Tongue (tissue), 2 donors: ENCODE data around the gene ACSL1. TPM values are rescaled to one million over a fixed set of nuclear protein-coding genes. Genes with fewer than 3 reads are reported as not detected.

Experiments
- DNase-seq: peaks from one replicate; pipeline ENCODE4 v3.0.0-alpha.2; 2015
- total RNA-seq: library from RNA; depleted of rRNA; stranded (reverse); fragments of >200 nt; gene quantifications from one replicate; pipeline ENCODE4 v1.2.3, GENCODE V29; 2014

ACSL1 gene
- total RNA-seq, 1 donor from 2014 or later = 78.9 TPM

DNA sequence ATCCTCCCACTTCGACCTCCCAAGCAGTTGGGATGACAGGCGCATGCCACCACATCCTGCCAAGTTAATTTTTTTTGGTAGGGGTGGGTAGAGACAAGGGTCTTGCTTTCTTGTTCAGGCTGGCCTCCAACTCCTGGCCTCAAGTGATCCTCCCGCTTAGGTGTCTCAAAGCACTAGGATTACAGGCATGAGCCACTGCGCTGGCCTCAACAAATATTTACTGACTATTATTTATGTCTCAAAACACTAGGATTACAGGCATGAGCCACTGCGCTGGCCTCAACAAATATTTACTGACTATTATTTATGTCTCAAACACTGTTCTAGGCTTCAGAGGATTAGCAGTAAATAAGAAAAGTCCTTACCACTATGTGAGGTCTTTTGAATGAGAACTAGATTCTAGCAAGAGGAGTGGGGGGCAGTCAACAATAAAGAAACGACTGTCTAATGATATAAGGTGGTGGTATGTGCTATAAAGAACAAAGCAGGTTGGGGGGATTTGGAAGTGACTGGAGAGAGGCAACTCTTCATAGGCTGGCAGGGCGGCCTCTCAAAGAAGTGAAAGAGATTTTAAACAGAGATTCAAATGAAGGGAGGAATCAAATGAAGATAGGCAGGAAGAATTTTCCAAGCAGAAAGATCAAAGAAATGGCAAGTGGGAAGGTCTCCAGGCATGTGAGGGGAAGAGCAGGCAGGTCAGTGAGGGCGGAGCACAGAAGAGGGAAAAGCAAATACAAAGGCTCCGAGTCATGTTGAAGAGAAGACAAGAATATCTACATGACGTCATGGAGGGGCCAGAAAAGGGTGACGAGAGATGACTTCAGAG is 12.7 kb upstream of the ACSL1 start:
- DNase-seq = peak; percentile 14

DNA sequence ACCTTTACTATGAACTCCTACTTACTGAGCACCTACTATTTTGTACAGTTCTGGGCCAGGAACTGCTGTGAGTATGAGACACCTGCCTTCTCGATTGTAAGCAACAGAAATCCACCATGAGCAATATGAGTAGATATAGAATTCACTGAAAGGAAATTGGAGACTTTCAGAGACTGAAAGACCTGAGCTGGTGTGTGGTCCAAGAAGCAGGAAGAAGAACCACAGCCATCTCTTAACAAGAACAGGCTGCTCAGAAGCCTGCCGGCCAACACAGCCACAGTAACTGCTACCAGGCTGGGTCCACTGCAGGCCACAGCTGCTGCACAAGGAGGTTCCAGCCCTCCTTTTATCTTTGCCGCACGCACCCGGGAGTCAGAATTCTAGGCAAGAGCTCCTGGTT is 10.8 kb upstream of the ACSL1 start:
- no peak for DNase-seq

DNA sequence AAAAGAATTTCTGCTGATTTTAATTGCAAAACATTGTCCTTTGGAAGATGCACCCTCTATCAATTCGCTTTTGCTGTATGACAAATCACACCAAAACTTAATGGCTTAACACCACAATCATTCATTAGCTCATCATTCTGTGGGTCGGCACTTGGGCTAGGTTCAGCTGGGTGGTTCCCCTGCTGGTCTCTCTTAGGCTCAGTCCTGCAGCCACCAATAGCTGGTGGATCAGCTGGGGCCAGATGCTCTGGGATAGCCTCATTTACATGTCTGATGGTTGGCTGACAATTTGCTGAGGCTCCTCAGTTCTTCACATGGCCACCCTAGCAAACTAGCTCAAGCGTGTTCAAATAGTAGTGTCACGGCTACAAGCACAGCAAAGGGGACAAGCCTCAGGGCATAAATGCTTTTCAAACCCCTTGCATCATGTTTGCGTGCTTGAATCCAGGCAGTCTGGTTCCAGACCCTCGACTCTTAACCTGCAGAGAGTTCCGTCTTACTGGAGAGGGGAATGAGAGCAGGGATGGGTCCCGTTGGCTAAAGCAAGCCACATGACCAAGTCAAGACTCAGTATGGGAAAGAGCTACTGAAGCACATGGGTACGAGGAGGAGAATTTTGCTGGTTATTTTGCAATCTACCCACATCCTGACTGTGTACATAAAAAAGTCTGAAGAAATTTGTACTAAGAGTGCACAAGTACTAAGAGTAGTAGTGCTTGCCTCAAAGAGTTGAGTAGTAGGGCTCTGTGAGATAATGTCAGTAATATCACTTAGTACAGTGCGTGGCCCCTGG is 7.5 kb upstream of the ACSL1 start:
- no peak for DNase-seq

DNA sequence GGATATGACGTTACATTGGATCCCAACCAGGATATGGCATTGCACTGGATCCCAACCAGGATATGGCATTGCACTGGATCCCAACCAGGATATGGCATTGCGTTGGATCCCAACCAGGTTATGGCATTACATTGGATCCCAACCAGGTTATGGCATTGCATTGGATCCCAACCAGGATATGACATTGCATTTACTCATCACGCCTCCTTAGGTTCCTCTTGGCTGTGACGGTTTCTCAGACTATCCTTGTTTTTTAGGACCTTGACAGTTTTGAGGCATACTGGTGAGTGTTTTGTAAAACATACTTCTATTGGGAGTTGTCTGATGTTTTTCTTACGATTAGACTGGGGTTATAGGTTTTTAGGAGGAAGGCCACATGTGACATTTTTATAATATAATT is 5.4 kb upstream of the ACSL1 start:
- no peak for DNase-seq

DNA sequence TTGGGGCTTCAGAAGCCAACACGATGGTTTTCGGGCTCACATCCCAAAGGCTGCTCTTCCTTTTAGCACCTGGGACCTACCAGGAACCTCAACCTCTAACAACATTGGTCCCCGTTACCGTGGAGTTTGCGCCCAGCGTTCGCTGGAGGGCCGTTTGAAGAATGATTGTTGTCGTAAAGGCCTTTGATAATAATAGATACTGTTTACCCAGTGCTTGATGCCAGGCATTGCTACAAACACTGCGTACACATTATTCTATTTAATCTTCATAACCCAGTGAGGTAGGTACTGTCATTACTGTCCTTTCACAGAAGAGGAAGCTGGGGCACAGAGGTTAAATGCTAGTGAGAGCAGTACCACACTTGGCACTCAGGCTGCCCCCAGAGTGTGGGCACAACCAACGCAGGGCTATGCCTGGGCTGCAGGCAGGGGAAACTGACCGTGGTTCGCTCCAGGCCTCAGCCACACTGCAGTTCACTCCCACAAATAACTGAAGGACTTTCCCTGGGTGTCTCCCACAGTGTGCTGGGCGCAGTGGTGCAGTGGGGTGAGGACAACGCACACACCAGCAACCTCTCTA is 1.0 kb upstream of the ACSL1 start:
- no peak for DNase-seq

DNA sequence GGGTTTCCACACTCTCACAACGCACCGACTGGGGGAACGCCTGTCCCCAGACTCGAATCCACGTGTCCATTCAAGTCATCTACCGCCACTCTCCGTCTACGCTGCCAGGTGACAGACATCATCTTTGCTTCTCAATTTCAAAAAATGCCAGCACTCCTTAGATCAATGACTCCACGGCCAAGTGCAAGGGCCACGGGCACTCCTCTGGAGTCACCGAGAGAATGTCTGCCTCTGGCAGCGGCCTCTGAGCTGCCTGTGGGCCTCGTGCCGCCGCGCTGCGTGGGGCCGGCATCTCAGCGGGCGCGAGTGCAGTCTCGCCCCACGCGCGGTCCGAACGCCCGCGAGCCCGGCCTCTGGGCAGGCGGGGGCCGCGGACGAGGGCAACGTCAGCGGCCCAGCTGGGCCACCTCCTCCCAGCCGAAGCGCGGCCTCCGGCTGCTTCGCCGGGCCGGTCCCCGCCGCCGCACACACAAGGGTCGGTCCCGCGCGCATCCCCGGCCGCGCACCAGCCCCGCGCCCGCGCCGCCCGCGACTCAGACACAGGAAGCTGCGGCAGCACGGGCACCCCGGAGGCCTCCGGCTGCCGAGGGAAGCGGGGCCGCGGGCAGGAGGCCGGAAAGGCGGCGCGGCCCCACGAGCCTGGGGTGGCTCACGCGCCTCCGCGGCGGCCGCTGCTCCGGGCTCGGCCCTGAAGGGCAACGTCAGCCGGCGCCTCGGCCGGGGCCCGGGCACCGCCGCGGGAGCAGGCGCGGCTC is 450 bp downstream of the ACSL1 start:
- DNase-seq = peak; percentile 44

DNA sequence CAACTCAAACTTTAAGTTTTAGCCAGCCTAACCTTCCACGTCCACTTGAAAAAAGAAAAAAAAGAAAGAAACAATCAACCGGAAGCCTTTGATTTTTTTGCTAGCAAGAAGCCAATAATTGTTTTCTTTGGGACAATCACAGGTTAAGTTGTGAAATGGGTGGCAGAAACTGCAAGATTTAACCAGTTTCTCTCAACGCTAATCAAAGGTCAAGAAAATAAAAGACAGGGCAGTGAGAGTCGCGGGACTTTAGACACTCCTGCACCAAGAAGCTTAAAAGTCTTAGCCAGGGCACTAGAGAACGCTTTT is 1.0 kb downstream of the ACSL1 start:
- DNase-seq = no peak

DNA sequence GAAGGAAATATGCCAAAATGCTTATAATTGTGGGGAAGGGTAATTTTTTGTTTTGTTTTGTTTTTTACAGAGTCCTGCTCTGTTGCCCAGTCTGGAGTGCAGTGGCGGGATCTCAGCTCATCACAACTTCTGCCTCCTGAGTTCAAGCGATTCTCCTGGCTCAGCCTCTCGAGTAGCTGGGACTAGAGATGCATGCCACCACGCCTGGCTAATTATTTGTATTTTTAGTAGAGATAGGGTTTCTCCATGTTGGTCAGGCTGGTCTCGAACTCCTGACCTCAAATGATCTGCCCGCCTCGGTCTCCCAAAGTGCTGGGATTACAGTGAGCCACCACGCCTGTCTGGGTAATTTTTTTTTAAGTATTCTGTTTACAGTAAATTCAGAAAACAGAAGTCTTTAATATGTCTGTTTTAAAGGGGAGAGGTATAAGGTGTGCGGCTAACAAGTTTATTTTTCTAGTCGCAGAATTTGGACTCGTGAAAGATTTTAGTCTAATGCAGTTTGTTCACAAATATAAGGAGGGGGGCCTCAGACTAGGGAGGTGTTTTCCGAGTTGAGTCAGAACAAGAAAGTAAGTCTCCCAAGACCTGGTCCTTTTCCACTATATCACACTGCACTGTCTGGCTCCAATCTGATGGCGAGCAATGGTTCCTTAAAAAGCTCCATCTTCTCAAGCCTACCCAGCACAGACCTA is 1.5 kb downstream of the ACSL1 start:
- DNase-seq = no peak

DNA sequence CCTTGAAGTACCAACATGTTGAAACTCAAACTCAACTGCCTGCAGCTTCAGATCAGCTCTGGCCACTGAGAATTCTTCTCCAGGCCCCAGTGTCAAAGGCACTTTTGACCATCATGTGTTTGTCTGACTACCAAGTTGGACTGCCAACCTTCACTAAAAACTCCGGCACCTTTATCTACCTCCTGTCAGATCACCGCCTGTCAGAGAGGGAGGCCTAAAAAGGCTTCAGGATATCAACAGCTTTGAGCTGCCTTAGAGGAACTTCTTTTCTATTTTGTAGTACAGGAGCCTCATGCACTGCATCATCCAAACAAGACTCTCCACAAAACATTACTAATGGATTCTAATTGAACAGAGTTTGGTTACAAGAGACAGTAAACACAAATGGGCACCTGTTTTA is 2.8 kb downstream of the ACSL1 start:
- DNase-seq = no peak

DNA sequence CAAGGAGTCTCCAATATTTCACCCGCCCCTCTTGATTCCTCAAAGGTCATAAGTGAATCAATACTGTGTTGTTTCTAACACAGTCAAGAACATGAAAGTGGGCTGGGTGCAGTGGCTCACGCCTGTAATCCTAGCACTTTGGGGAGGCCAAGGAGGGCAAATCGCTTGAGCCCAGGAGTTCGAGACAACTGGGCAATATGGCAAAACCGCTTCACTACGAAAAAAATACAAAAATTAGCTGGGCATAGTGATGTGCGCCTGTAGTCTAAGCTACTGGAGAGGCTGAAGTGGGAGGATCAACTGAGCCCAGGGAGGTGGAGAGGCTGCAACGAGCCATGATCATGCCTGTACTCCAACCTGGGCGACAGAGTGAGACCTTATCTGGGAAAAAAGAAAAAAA is 3.4 kb downstream of the ACSL1 start:
- no peak for DNase-seq

DNA sequence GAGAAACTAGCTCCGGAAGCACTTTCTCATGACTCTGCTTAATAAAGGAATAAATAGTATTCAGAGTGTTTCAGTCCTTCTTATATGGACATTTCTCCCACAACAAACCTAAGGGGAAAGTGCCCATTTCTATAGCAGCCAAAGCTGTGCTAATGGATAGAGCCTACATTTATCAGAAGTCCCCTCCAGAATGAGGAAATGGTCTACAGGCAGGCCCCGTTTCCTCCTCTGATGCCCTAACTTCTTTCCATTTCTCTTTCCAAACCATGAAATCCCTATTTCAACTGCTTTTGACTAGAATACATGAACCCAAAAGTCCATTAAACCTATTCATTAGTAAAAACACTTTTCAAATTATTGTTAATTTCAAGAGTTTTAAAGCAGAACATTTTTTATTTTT is 4.5 kb downstream of the ACSL1 start:
- no peak for DNase-seq

DNA sequence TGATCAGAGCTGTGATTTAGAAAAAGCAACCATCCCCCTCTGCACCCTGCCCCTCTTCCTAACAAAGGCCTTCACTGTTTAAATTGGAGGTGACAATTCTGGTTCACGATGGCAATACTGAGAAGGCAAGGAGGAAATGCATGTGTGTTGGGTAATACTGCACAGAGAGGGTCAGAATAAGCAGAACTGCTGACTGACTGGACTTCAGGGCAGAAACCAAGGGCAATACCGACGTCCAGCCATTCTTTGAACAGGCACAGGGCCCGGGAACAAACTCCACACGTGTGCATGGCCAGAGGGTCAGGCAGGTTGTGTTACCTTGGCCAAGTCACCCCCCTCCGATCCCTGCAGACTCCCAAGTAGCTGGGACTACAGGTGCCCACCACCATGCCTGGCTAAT is 6.0 kb downstream of the ACSL1 start:
- no peak for DNase-seq

DNA sequence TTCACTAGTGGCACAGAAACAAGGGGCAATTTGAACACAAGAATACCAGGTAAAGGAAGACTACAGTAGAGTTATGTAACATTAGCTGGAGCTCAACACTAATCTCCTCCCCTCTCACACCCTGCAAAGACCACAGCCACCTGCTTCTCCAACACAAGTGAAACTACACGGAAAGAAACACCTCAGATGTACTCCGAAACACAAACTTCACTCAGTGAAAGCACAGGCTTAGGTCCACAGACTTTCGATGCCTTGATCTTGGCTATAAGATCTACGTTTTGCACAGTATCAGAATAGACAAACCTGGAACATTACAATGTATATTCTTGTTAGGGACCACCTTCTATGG is 7.6 kb downstream of the ACSL1 start:
- DNase-seq = no peak

DNA sequence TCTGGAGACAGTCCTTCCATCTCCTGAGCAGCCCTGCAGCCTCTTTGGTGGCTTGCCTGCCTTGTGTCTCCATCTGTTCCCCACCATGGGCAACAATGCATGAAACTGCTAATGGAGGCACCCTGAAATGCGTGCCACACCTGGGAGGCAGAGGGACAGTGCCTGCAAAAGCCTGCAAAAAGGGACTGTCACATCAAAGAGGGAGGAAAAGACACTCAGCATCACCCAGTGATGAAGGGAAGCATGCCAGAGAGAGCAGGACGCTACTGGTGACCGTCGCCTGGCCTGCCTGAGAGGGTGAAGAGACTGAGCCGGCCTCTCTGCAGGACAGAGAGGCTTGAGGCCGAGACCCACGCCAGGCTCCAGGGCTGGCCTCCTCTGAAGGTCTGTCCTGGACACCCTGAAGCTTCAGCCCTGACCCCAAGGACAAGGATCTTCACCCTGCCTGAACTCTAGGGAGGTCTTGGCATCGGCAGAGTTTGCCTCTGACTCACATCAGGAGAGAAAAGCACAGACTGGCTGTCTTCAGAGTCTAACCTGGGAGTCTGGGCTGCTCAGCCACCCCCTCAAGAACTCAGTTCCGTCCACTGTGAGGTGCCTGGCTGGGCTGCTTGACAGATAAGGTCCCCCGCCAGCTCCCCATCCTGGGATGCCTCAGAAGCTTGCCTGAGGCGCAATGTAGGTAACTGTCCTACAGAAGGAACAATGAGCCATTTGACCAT is 8.1 kb downstream of the ACSL1 start:
- DNase-seq = no peak

DNA sequence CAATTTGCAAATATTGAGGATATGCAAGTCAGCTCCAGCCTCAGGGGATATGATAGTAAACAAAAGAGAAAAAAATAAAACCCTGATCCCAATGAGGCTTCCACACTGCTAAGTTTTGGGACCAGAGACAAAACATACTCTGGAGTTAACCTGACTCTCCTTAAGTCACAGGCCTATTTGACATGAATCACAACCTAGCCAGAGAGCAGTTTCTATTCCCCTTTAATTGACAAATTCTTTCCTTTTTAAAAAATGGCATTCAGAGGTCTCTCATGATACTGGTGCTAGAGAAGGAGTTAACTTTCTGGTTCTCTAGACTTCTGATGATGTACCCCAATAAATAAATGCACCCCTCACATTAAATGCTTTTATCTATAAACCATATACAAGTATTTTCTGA is 8.8 kb downstream of the ACSL1 start:
- no peak for DNase-seq

DNA sequence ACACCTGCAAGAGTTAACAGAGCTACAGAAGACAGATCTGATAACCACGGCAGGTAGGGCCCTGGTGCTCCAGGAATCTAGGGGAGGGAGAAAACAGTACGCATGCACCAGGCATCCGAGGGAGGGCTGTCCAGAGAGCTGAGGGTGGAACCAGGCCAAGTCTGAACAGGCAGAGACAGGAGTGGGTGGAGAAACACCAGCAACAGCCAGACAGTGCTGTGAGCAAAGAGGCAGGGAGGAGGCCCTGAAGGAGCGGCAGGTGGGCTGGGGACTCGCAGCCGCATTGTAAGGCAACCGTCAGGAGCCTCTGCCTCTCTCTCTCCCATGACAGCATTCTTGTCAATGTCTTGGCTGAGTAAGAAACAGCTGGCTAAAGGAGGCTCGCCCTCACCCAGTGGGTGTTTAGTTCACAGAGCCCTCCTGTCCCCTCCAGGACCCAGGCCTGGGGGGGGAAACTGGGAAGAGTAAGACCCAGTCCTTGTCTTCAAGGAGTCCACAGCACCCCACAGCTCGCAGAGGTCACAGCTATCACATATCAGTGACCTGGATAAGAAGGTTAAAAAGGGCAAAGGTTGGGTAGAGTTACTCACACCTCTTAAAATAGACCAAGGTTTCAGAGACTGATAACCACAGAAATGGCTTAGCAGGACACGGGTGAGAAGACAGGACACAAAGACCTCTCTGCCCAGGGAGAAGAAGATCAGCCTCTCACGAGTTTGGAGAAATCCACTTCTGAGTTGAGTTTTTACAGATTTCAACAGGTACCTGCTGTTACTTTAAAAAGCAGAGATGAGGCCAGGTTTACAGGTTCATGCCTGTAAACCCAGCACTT is 10.5 kb downstream of the ACSL1 start:
- peak; percentile 92 for DNase-seq

DNA sequence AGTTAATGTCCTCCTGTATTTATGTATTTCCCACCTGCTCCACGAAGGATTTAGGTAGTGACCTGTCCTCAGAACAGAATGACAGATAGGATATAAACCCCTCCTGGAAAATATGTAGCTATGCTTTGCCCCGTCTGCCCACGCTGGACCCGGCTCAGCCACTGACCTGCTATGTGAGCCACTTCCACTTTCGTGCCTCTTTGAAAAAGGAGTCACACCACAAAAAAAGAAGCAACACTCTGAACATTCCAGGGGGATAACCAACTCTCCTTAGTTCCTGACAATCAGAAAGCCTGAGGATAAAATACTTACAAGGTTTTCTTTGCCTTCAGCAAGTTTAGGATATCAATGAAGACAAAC is 11.1 kb downstream of the ACSL1 start:
- DNase-seq = no peak

DNA sequence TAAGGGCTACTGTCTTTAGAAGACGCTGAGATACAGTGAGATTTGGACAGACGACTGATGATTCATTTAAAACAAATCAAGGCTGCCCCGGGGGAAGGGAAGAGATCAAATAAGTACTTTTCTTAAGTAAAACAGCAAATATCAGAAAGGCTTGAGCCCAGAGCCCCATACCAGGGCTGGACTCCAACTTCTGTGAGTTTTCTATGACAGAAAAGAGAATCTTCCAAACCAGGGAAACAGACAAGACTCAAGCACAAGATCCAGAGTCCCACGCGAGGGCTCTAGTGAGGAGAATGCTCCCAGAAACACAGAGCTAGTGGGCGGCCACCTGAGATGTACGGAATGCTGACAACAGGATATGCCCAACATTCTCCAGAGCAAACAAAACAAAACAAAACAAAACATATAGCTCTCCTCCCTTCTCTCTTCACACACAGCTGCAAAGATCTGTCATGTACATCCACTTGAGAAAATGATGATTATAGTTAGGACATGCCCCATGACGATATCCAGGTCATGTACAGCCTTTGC is 13.1 kb downstream of the ACSL1 start:
- DNase-seq = peak; percentile 60

DNA sequence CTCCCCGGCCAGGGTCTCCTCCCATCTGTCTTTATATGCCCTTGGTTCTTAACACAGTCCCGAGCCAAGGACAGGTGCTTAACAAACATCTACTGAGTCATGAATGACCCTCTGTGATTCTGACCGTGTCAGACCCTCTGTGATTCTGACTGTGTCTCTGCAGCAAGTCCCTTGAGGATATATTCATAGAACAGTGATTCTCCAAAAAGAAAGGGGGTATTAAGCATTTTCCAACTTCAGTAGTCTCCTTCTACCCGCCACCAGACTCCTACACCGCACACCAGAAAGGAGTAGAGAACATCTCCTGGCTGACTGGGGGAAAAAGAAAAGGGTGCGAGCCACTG is 13.6 kb downstream of the ACSL1 start:
- DNase-seq = no peak

DNA sequence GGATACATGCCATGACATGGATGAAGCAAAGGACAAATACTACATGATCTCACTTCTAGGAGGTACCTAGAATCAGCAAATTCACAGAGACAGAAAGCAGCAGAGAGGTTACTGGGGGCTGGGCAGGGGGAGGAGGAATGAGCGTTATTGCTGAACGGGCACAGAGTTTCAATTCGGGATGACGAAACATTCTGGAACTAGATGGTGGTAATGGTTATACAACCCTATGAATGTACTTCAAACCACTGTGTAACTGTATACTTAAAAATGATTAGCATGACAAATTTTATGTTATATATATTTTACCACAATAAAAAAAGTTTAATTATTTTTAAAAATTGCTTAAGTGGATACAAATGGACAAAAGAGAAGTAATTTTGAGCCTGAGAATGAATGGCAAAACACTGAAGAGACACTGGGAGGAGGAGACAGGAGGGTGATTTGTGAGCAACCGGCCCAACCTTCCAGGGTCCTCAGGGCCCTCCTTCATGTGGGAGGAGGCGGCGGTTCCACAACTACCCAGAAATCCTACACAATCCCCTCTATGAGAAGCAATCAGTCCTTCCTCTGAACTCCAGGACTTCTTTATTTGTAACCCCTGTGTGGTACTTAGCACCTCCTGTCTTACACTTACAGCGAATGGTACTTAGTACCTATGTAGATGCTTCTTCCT is 14.1 kb downstream of the ACSL1 start:
- DNase-seq = no peak
